ENCODE data around the gene STK40.

DNA sequence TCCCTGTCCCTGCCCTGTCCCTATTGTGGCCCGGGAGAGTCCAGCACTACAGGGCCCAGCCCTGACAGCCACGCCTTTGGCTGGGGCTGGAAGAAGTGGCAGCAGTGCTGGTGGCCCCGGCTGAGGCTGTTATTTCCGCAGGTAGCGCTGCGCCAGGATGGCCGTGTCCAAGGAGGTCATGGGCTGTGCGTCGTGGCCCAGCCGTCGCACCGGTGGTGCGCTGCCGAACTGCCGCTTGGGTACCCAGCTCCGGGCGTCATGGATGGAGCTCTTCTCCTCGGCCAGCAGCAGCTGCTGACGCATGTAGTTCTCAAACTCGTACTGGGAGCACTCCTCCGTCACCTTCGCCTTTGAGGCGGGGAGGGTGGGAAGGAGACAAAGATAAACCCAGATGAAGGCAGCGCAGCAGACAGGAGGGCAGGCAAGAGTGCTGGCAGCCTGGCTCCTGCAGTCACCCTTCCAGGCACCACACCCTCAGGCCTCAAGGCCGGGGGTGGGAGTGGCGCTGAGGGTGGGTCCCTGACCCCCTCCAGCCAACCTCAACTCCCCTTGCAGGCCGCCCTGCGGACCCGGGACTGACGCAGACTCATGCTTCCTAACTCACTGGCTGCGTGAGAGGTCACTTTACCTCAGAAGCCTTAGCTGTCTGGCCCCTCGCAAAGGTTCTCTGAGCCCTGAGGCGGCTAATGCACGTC lies 44.0 kb downstream of the STK40 start:
- TF ChIP-seq, protein P1, sequence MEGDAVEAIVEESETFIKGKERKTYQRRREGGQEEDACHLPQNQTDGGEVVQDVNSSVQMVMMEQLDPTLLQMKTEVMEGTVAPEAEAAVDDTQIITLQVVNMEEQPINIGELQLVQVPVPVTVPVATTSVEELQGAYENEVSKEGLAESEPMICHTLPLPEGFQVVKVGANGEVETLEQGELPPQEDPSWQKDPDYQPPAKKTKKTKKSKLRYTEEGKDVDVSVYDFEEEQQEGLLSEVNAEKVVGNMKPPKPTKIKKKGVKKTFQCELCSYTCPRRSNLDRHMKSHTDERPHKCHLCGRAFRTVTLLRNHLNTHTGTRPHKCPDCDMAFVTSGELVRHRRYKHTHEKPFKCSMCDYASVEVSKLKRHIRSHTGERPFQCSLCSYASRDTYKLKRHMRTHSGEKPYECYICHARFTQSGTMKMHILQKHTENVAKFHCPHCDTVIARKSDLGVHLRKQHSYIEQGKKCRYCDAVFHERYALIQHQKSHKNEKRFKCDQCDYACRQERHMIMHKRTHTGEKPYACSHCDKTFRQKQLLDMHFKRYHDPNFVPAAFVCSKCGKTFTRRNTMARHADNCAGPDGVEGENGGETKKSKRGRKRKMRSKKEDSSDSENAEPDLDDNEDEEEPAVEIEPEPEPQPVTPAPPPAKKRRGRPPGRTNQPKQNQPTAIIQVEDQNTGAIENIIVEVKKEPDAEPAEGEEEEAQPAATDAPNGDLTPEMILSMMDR (IDR thresholded peaks at IDR 0.05; ENCODE audit: low read length) = no peak
- no peak for TF ChIP-seq EZH2 (optimal IDR thresholded peaks at IDR 0.05; ENCODE audit: low read depth, low read length)

Measured in MM.1S (cell line).